Stomach (tissue), 9 donors: ENCODE results near the gene BARD1. TPM values are rescaled to one million over a fixed set of nuclear protein-coding genes. Genes with fewer than 3 reads are reported as not detected.

Experiments used
- DNase-seq, 2 donors: peaks; one replicate each; pipeline versions ENCODE4 v3.0.0 to v3.0.0-alpha.2; 2013 to 2019
- H3K27ac ChIP-seq, 5 donors: fragments of 200-600 bp in 4 of 5; sonication (generic) in 4 of 5; one replicate each; pipeline ENCODE4 v1.5.1; 2013 to 2019; ENCODE audit warnings: mild to moderate bottlenecking in 1 of 5, moderate library complexity in 1 of 5
- H3K27me3 ChIP-seq, 3 donors: fragments of 200-600 bp; sonication (generic); one replicate each; pipeline ENCODE4 v1.5.1; 2017 to 2019; ENCODE audit warnings: mixed run types in 1 of 3
- H3K36me3 ChIP-seq, 4 donors: fragments of 200-600 bp; sonication (generic); 1 replicate in 3 of 4; 2 replicates in 1 of 4; pipeline ENCODE4 v1.5.1; 2016 to 2019
- H3K4me1 ChIP-seq, 4 donors: fragments of 200-600 bp; sonication (generic); one replicate each; pipeline ENCODE4 v1.5.1; 2016 to 2019
- H3K4me3 ChIP-seq, 4 donors: fragments of 200-600 bp; sonication (generic) in 3 of 4; one replicate each; pipeline ENCODE4 v1.5.1; 2016 to 2019; ENCODE audit warnings: mild to moderate bottlenecking in 1 of 4
- H3K9me3 ChIP-seq, 4 donors: fragments of 200-600 bp; sonication (generic); one replicate each; pipeline ENCODE4 v1.5.1; 2016 to 2019
- CTCF ChIP-seq, 7 experiments: fragments of 450-650 bp in 4 of 7; fragments of 200-600 bp in 3 of 7; sonication (generic) in 3 of 7; IDR thresholded peaks; one replicate each; pipeline ENCODE4 v1.5.1; 2016 to 2019; ENCODE audit warnings: antibody characterized with exemption in 7 of 7, control low read depth in 2 of 7, mild to moderate bottlenecking in 1 of 7
- EP300 ChIP-seq: sonication (generic); formaldehyde crosslinking; IDR thresholded peaks from one replicate; pipeline ENCODE4 v1.6.1; 2017; ENCODE audit warnings: antibody characterized with exemption
- POLR2A ChIP-seq, 4 donors: fragments of 450-650 bp; IDR thresholded peaks; one replicate each; pipeline ENCODE4 v1.6.1; 2016; ENCODE audit warnings: antibody characterized with exemption in 4 of 4, control low read depth in 2 of 4, mild to moderate bottlenecking in 1 of 4, moderate library complexity in 1 of 4
- POLR2AphosphoS5 ChIP-seq, 3 donors: sonication (generic); formaldehyde crosslinking; IDR thresholded peaks; one replicate each; pipeline ENCODE4 v1.6.1; 2016; ENCODE audit warnings: antibody characterized with exemption in 3 of 3
- WGBS, 5 donors: extraction: QIAGEN DNeasy Blood & Tissue Kit in 3 of 5; methylation state at CpG; one replicate each; pipeline versions ENCODE4 v1.1.5 to v1.1.7; 2013 to 2018; 5-methylcytosine and 5-hydroxymethylcytosine counted together
- intact Hi-C: fragments of 100-400 bp; cut with DNase I; formaldehyde crosslinking; loops from one replicate; pipeline ENCODE4 v1.15.1; 2023; ENCODE audit warnings: low total_unique reads
- polyA plus RNA-seq, 3 donors: library from polyadenylated mRNA; stranded (reverse); fragments of 200-250 nt; gene quantifications; one replicate each; pipeline ENCODE4 v1.2.3, GENCODE V29; 2013
- total RNA-seq, 5 donors: library from RNA; depleted of rRNA; stranded (reverse); fragments of >200 nt; gene quantifications; one replicate each; pipeline versions ENCODE4 v1.1.0 to v1.2.3, GENCODE V29; 2014 to 2016
- donor health status: healthy with polysubstance abuse.
- donor health status: Bipolar disorder and iron deficiency.
- donor health status: healthy.

Gene BARD1
- total and polyA plus RNA-seq, 8 donors, result 1.2 to 74.4 (median 10.9) TPM

- no peak overlapping the region for H3K4me3 ChIP-seq
- H3K9me3 ChIP-seq, result no peaks in the 10 kb centered on the region
- H3K27ac ChIP-seq, result no peak overlapping the region
- TF ChIP-seq POLR2A (IDR thresholded peaks at IDR 0.05), result no peak
- no peak for DNase-seq
- no peaks in the 10 kb centered on the region for H3K36me3 ChIP-seq
- H3K27me3 ChIP-seq, result no peaks in the 10 kb centered on the region
- 39 to 54% (median 47%) methylated on average over 1 of the region's 1 CpG for WGBS, 5 donors
- H3K4me1 ChIP-seq, result no peaks in the 10 kb centered on the region
- intact Hi-C loops, result no loop called here
These were observed 6.6 kb upstream of the BARD1 start for GRCh38 chr2:214816008-214816533.

DNA sequence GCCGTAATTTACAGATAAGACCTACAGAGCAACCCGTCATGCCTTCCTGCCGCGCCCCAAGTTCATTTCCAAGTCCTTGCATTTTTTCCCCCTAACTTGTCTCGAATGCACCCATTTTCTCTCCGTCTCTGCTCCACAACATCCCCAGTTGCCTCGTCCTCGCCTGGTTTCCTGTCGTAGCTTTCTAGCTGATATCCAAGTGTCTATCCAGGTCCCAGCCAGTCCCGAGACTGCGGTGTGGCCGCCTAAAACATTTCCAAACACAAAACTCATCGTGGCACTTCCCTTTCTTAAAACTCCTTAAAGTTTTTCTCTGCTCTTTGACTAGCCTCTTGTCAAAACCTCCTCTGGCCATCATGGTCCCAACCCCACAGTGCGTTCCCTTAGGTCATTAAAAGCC, 1.2 kb upstream of the BARD1 start:
- Histone ChIP-seq H3K4me3 (peak overlapping the region; percentile 59 to 76 (median 68)), H3K27ac (peak overlapping the region in 4 of 5 donors; percentile 77 to 95 (median 90)), H3K36me3 (no peaks in the 10 kb centered on the region), H3K4me1 (peaks cover 0 to 42% (median 22%) of the 10 kb centered on the region in 4 donors), H3K9me3 (no peaks in the 10 kb centered on the region), H3K27me3 (no peaks in the 10 kb centered on the region)
- intact Hi-C loops, result no loop called here
- 29 to 52% (median 37%) methylated on average over 14 of the region's 14 CpGs for WGBS, 5 donors
- TF ChIP-seq POLR2A (IDR thresholded peaks at IDR 0.05) (no peak), EP300 (no peak)
- peak in 1 of 2 donors; percentile 49 for DNase-seq

GRCh38 chr2:214809751-214810564, 475 bp upstream of the BARD1 start:
- H3K36me3 ChIP-seq, result no peaks in the 10 kb centered on the region
- peak overlapping the region; percentile 77 to 98 (median 94) for H3K27ac ChIP-seq
- intact Hi-C loops, result no loop called here
- H3K4me1 ChIP-seq, result peaks cover 0 to 47% (median 25%) of the 10 kb centered on the region in 4 donors
- WGBS, 5 donors, result 0 to 1% (median 1%) methylated on average over 40 to 63 of the region's 63 CpGs
- H3K9me3 ChIP-seq, result no peaks in the 10 kb centered on the region
- TF ChIP-seq EP300 (no peak), POLR2A (IDR thresholded peaks at IDR 0.05) (no peak), CTCF (IDR thresholded peaks at IDR 0.05) (no peak), POLR2AphosphoS5 (IDR thresholded peaks at IDR 0.05) (peak; percentile 36 to 66 (median 56))
- H3K4me3 ChIP-seq, result peak overlapping the region; percentile 59 to 76 (median 68)
- peak; percentile 99 to 100 for DNase-seq
- H3K27me3 ChIP-seq, result no peaks in the 10 kb centered on the region

DNA sequence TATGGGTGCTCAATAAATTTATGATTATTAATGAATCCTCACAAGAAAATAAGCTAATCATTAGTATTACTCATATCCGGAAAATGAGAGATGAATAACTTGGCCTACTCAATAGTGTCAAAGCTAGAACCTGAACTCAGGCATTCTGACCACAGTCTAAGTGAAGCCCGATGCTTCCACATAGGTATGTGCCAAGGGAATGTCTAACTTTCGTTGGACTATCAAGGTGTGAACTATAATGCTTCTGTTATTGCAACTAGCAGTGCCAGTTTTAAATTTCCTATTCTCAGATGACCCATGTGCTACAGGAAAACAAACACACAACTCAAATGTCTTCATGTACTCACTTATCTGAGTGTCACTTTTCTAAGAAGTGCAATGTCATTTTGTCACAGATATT, 1.8 kb downstream of the BARD1 start:
- intact Hi-C loops, result no loop called here
- DNase-seq, result peak in 1 of 2 donors; percentile 20
- no peaks in the 10 kb centered on the region for H3K9me3 ChIP-seq
- H3K36me3 ChIP-seq, result no peaks in the 10 kb centered on the region
- WGBS, 5 donors, result 8 to 16% (median 11%) methylated on average over 3 of the region's 3 CpGs
- peaks cover 0 to 47% (median 25%) of the 10 kb centered on the region in 4 donors for H3K4me1 ChIP-seq
- no peaks in the 10 kb centered on the region for H3K27me3 ChIP-seq
- TF ChIP-seq CTCF (IDR thresholded peaks at IDR 0.05), result no peak
- TF ChIP-seq EP300, result no peak
- no peak for TF ChIP-seq POLR2A (IDR thresholded peaks at IDR 0.05)
- no peak for TF ChIP-seq POLR2AphosphoS5 (IDR thresholded peaks at IDR 0.05)
- H3K4me3 ChIP-seq, result peak overlapping the region; percentile 59 to 76 (median 68)
- peak overlapping the region in 4 of 5 donors; percentile 48 to 95 (median 90) for H3K27ac ChIP-seq

- Histone ChIP-seq H3K4me3 (no peak overlapping the region), H3K9me3 (no peaks in the 10 kb centered on the region), H3K36me3 (no peaks in the 10 kb centered on the region), H3K27me3 (no peaks in the 10 kb centered on the region), H3K4me1 (peaks cover 0 to 43% (median 13%) of the 10 kb centered on the region in 4 donors), H3K27ac (no peak overlapping the region)
- 71 to 90% (median 81%) methylated on average over 3 of the region's 3 CpGs for WGBS, 5 donors
- no peak for DNase-seq
- TF ChIP-seq EP300, result no peak
- TF ChIP-seq POLR2A (IDR thresholded peaks at IDR 0.05), result no peak
- TF ChIP-seq CTCF (IDR thresholded peaks at IDR 0.05), result no peak
- intact Hi-C loops, result no loop called here
These were observed 7.6 kb downstream of the BARD1 start for GRCh38 chr2:214801768-214802397.
